Activated CD8-positive, alpha-beta T cell treated with anti-CD3 and anti-CD28 coated beads for 36 hours (primary cell): ENCODE data around the gene DUSP11. TPM values are rescaled to one million over a fixed set of nuclear protein-coding genes. Genes with fewer than 3 reads are reported as not detected.
A peak's percentile ranks its signal among the peaks of the same experiment; 100 is the strongest.

Experiments used
- ATAC-seq: fragments of 200-7000 bp; cut with Tn5 transposase; one replicate; pipeline ENCODE4 v1.10.0; 2021; ENCODE audit warnings: mild to moderate bottlenecking, moderate library complexity
- CTCF ChIA-PET: fragments of 350-600 bp; sonication (Branson Sonifier 250); formaldehyde crosslinking; loops from one replicate; lab custom pipeline; 2021; ENCODE audit warnings: antibody characterized with exemption; lab: Charles Lee
- POLR2A ChIA-PET: fragments of 350-600 bp; sonication (Branson Sonifier 250); formaldehyde crosslinking; loops from one replicate; lab custom pipeline; 2021; ENCODE audit warnings: antibody characterized with exemption; lab: Charles Lee
- DNase-seq: peaks from one replicate; pipeline ENCODE4 v3.0.0-alpha.2; 2020
- H3K27ac Mint-ChIP-seq: one replicate; pipeline ENCODE4 v1.8.0; 2021; ENCODE audit warnings: mild to moderate bottlenecking, mixed read lengths
- H3K27me3 Mint-ChIP-seq: one replicate; pipeline ENCODE4 v1.8.0; 2021; ENCODE audit warnings: mixed read lengths
- H3K36me3 Mint-ChIP-seq: one replicate; pipeline ENCODE4 v1.8.0; 2021; ENCODE audit warnings: low read depth, mixed read lengths
- H3K4me1 Mint-ChIP-seq: one replicate; pipeline ENCODE4 v1.8.0; 2021; ENCODE audit warnings: low read depth, mixed read lengths
- H3K4me3 Mint-ChIP-seq: one replicate; pipeline ENCODE4 v1.8.0; 2021; ENCODE audit warnings: mild to moderate bottlenecking, moderate library complexity, mixed read lengths
- H3K9me3 Mint-ChIP-seq: one replicate; pipeline ENCODE4 v1.8.0; 2021; ENCODE audit warnings: mixed read lengths
- intact Hi-C: fragments of 100-400 bp; cut with micrococcal nuclease; formaldehyde crosslinking; loops from one replicate; pipeline ENCODE4 v1.10.0; 2022
- total RNA-seq, 2 experiments: library from RNA; stranded (reverse); gene quantifications; one replicate each; pipeline ENCODE4 v1.2.3, GENCODE V29; 2021
- TF ChIP-seq, protein P1 (sequence below): fragments of 200-600 bp; IDR thresholded peaks from one replicate; pipeline ENCODE4 v1.8.0; 2022; ENCODE audit warnings: antibody characterized with exemption, mild to moderate bottlenecking

DUSP11 gene
- total RNA-seq = 10 to 100 TPM; 24.8 to 25.4 TPM

DNA sequence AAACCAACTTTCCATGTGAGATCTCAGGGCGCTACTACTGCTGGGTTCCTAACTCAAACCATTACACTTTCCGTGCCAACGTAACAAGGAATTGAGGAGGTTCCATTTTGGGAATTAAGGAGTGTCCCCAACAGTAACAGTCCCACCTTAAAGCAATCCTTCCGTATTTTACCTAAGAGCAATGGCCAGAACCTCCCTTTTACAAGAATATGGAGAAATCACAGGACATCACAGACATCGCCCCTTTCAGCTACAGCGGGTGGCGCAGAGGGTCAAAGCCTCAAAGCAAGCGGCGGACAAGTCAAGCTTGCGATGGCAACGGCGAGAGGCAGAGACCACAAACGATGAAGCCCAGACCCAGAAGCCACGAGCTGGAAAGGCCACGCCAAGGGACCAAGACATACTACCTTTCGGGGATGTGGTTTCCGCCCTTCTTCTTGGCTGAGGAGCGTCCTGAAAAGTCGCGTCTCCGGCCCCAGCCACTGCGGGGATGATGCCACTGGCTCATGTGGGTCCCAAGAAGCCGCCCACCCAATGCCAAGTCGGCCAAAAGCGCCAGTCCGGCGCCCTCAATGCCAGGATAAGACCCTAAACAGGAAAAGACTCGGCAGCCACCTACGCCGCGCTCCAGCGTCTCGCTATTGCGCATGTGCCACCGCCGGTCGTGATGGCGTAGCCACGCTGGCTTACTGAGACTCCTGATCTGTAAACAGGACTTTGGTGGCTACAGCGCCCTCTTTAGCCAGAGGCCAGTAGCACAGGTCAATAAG, at the start of gene DUSP11:
TSS of gene DUSP11 (minus strand) at position 637 of the 770 bp plus-strand sequence. CDS start at position 508, 129 bp downstream.
- Mint-ChIP-seq H3K4me3 (peak within 1 kb of the TSS; percentile 86), H3K27me3 (no peaks in the 10 kb centered on the region), H3K9me3 (no peaks in the 10 kb centered on the region), H3K36me3 (peaks cover 15% of the 10 kb centered on the region), H3K4me1 (peaks cover 14% of the 10 kb centered on the region), H3K27ac (peak within 1 kb of the TSS; percentile 97)
- intact Hi-C loops = no loop called here
- peak; percentile 100 for DNase-seq
- ChIA-PET POLR2A (interaction anchor here (0.9 kb wide), 1 partner anchor 419 kb away, joined by 3 read pairs; the partner anchor contains the start of gene MTHFD2), CTCF (interaction anchor here (0.7 to 0.9 kb wide), 3 partner anchors 35 to 49 kb away, joined by 3 to 6 read pairs (median 4); partner anchors contain the start of gene STAMBP)
- TF ChIP-seq, protein P1, sequence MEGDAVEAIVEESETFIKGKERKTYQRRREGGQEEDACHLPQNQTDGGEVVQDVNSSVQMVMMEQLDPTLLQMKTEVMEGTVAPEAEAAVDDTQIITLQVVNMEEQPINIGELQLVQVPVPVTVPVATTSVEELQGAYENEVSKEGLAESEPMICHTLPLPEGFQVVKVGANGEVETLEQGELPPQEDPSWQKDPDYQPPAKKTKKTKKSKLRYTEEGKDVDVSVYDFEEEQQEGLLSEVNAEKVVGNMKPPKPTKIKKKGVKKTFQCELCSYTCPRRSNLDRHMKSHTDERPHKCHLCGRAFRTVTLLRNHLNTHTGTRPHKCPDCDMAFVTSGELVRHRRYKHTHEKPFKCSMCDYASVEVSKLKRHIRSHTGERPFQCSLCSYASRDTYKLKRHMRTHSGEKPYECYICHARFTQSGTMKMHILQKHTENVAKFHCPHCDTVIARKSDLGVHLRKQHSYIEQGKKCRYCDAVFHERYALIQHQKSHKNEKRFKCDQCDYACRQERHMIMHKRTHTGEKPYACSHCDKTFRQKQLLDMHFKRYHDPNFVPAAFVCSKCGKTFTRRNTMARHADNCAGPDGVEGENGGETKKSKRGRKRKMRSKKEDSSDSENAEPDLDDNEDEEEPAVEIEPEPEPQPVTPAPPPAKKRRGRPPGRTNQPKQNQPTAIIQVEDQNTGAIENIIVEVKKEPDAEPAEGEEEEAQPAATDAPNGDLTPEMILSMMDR = peak; percentile 85
- peak; percentile 100 for ATAC-seq

DNA sequence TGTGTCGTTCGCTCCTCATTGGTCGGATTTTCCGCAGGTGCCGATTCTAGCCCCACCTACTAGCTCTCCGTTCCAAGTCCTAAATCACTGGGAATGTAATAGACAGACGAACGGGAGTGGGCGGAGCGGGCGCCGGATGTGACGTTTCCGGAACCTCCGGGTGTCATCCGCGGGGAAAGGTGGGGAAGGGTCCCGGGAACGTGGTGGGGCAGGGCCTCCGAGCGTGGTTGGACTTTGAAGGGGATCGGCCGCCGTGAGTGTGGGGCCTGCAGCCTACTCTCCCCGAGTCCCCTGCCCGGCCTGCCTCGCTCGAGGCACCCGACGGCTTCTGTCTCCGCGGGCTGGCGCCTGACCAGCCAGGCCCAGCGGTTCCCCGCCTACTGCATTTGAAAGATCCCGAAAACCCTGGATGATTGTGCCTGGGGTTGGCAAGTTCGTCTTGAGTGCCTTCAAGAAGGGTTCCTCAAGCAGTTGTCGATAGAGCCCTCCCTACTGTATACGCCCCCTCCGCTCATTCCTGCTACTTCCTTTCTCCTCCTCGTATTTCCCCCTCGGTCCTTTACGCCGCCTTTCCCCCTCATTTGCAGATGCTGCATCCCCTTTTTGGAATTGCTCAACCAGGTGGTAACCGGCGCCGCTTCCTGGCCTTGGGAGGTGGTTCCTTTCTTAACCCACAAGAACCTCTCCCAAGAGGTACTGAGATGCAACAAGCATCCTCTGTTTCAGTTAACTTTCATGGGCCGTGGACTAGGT, 49.1 kb upstream of the DUSP11 start, which contains the start of gene STAMBP:
TSS of gene STAMBP (plus strand) at position 144 of the 753 bp plus-strand sequence. CDS start 1,896 bp downstream, outside the sequence.
- Mint-ChIP-seq H3K27ac (peak within 1 kb of the TSS; percentile 95), H3K9me3 (no peaks in the 10 kb centered on the region), H3K4me3 (peak within 1 kb of the TSS; percentile 80), H3K27me3 (no peaks in the 10 kb centered on the region), H3K36me3 (peaks cover 33% of the 10 kb centered on the region), H3K4me1 (peaks cover 43% of the 10 kb centered on the region)
- CTCF ChIA-PET = interaction anchor here (0.6 to 2.8 kb wide), 23 partner anchors 9 to 563 kb away, joined by 3 to 55 read pairs (median 4); partner anchors contain the start of genes BOLA3, MTHFD2 and TPRKB
- POLR2A ChIA-PET = interaction anchor here (0.6 to 1.7 kb wide), 5 partner anchors 68 to 486 kb away, joined by 3 to 8 read pairs (median 3); partner anchors contain the start of gene MTHFD2
- ATAC-seq = peak; percentile 75
- TF ChIP-seq, protein P1 = no peak
- intact Hi-C loops = no loop called here
- DNase-seq = peak; percentile 95

DNA sequence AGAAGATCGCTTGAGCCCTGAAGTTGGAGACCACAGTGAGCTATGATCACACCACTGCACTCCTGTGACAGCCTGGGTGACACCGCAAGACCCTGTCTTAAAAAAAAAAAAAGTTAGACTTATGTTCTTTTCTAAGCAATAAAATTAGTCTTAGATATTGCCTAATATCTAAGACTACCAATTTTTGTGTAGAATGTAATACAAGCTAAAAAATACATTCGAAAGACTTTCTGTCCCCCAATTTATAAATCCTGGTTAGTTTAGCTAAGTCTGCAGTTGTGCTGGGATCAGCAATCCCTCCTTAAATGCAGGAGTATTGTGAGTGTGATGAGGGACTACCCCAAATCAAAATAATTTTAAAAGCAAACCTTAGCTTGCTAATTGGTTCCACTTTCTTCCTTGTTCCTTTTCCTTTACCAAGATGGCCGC, 48.5 kb upstream of the DUSP11 start:
- Mint-ChIP-seq H3K36me3 (peaks cover 27% of the 10 kb centered on the region), H3K4me3 (peak overlapping the region; percentile 80), H3K4me1 (peaks cover 43% of the 10 kb centered on the region), H3K9me3 (no peaks in the 10 kb centered on the region), H3K27ac (peak overlapping the region; percentile 95), H3K27me3 (no peaks in the 10 kb centered on the region)
- intact Hi-C loops = no loop called here
- ChIA-PET POLR2A (interaction anchor here (0.6 to 1.7 kb wide), 6 partner anchors 68 to 486 kb away, joined by 3 to 8 read pairs (median 4); partner anchors contain the start of gene MTHFD2), CTCF (interaction anchor here (0.5 to 2.8 kb wide), 27 partner anchors 10 to 564 kb away, joined by 3 to 55 read pairs (median 4); partner anchors contain the start of genes BOLA3, MOB1A, MTHFD2 and TPRKB)
- DNase-seq (no peak), ATAC-seq (no peak)
- TF ChIP-seq, protein P1 = no peak

DNA sequence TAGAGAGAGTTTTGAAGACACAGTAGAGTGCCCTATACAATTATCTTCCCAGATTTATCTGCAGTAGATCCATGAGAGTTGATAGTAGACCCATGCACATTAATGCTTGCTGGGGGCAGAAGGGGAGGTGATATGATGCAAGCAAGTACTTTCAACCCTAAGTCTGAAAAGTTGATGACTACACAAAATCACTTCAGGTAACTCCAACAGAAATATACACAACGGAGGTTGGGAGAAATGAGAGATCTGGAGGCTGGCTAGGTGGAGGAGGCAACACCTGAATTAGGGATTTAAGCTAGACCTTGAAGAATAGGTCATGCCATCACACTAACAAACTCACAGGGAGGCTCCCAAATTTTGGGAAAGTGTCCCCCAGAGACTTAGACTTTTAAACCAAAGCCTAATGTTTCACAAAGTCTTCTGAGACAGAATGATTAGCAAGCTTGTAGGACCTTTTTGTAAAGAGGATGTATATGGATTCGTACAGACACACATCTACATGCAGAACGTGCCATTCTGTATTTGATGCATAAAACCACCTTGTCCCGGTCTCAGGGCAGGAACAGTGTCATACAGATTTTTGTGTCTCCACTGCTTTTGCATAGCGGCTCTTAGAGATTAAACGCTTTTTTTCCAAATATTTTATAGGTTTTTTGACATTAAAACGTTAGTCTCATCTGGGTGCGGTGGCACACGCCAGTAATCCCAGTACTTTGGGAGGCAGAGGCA, 47.9 kb upstream of the DUSP11 start:
- CTCF ChIA-PET = interaction anchor here (0.5 to 2.8 kb wide), 48 partner anchors 11 to 564 kb away, joined by 3 to 55 read pairs (median 4); partner anchors contain the start of genes BOLA3, DGUOK, MOB1A and MTHFD2
- H3K27me3 Mint-ChIP-seq = no peaks in the 10 kb centered on the region
- peaks cover 43% of the 10 kb centered on the region for H3K4me1 Mint-ChIP-seq
- TF ChIP-seq, protein P1 = no peak
- ATAC-seq = no peak
- POLR2A ChIA-PET = interaction anchor here (0.6 to 1.7 kb wide), 5 partner anchors 69 to 485 kb away, joined by 3 to 8 read pairs (median 4); partner anchors contain the start of gene MTHFD2
- no peak for DNase-seq
- peak overlapping the region; percentile 95 for H3K27ac Mint-ChIP-seq
- H3K4me3 Mint-ChIP-seq = peak overlapping the region; percentile 80
- intact Hi-C loops = no loop called here
- H3K9me3 Mint-ChIP-seq = no peaks in the 10 kb centered on the region
- peaks cover 24% of the 10 kb centered on the region for H3K36me3 Mint-ChIP-seq
